ENCODE measurements around the gene APOBEC3B.
"Not testable (repeated sequence)": the region's sequence is repeated elsewhere in the genome, so short reads cannot be mapped to it uniquely, and the experiment has no call there.

The APOBEC3B gene

DNA sequence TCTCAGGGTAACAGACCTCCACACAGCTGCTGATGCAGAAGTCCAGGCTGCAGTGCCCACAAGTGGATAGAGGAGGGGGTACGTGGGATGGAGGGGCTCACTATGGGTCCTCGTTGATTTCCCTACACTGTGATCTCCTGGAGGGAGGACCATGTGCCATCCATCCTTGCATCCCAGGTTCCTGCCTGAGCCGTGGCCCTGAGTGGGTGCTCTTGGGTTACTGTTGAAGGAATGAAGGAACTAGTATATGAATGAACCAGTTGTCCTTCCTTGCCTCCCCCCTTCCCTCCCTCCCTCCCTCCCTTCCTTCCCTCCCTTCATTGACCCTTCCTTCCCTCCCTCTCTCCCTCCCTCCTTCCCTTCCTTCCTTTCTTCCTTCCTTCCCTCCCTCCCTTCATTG is 15.4 kb downstream of the APOBEC3B start:
- DNase-seq (ENCODE audit: low spot score) = no peak

DNA sequence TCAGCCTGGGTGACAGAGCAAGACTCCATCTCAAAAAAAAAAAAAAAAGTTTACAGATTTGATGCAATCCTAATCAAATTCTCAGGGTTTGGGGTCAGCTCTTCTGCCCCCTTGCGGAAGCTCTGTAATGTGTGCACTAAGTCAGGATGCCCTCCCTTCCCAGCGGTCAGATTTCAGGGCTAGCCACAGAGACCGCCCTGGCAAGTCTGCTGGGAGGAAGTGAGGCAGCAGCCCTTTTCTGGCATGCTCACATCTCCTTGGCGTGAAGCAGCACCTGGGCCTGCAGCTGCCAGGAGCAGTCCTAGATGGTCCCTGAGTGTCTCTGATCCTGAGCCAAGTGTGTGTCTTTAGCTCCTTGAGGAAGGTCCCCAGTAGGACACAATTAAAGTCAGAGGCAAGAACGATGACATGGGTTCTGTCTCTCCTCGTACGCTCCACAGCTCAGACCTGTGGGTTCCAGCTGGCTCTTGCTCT is 21.1 kb downstream of the APOBEC3B start:
- peak; percentile 72 for DNase-seq (ENCODE audit: low spot score)

DNA sequence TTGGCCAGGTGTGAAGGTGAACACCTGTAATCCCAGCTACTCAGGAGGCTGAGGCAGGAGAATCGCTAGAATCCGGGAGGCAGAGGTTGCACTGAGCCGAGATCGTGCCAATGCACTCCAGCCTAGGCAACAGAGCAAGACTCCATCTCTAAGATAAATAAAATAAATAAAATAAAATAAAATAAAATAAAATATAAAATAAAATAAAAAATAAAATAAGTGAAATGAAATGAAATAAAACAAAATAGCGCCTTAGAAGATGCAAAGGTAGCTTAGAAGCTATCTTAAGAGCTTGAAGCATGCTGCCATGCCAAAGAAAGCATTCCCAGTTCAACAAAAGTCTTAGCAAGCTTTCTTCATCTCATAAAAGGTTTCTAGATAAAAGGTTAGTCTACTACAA is 25.0 kb downstream of the APOBEC3B start:
- no peak for DNase-seq (ENCODE audit: low spot score)

DNA sequence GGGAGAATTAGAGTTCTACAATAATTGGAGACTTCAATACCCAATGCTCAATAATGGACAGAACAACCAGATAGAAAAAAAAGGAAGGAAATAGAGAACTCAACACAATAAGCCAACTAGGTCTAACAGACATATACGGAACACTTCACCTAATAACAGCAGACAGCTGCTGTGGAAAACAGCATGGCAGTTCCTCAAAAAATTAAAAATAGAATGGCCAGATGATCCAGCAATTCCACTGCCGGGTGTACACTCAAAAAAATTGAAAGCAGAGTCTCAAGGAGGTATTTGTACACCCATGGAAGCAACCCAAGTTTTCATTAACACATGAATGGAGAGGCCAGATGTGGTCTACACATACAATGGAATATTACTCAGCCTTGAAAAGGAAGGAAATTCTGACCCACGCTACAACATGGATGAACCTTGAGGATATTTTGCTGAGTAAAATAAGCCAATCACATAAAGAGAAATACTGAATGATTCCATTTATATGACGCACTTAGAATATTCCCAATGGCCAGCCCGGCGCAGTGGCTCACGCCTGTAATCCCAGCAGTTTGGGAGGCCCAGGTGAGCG is 26.2 kb downstream of the APOBEC3B start:
- DNase-seq (ENCODE audit: low spot score) = not testable (repeated sequence)

DNA sequence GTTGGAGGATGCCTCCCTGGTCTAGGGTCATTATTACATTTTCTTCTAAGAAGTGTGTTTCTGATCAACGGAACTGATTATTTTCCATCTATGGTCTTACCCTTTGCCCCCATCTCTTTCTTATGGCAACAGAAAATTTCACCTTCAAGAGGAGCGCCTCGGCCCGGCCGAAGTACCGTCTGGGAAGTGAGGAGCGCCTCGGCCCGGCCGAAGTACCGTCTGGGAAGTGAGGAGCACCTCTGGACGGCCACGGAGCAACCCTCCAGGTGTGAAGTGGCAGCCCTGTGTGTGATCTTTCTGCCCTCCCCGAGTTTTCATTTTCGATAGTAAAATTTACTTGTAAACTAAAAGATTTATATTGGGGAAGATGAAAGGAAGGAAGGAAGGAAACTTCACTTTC is 28.8 kb downstream of the APOBEC3B start:
- no peak for DNase-seq (ENCODE audit: low spot score)

DNA sequence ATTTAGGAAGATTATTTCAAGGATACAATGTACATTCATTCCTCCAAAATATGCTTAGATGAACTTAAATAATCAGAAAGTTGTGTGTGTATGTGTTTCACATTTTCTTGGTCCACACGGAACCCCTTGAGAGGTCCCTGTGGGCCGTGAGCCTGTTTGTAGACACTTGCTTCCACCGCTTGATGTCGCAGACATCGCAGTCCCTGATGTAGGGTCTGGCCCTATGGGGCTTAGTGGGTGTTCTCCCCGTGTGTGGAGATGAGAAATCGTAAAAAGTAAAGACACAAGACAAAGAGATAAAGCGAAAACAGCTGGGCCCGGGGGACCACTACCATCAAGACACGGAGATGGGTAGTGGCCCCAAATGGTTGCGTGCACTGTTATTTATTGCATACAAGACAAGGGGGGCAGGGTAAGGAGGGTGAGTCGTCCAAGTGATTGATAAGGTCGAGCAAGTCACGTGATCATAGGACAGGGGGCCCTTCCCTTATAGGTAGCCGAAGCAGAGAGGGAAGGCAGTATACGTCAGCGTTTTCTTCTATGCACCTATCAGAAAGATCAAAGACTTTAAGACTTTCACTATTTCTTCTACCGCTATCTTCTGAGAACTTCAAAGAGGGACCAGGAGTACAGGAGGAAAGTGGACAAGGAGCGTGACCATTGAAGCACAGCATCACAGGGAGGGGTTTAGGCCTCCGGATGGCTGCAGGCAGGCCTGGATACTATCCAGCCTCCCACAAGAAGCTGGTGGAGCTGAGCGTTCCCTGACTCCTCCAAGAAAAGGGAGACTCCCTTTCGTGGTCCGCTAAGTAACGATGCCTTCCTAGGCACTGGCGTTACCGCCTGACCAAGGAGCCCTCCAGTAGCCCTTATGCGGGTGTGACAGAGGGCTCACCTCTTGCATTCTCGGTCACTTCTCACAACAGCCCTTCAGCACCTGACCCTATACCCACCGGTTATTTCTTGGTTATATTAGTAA is 30.7 kb downstream of the APOBEC3B start:
- peak; percentile 19 for DNase-seq (ENCODE audit: low spot score)

DNA sequence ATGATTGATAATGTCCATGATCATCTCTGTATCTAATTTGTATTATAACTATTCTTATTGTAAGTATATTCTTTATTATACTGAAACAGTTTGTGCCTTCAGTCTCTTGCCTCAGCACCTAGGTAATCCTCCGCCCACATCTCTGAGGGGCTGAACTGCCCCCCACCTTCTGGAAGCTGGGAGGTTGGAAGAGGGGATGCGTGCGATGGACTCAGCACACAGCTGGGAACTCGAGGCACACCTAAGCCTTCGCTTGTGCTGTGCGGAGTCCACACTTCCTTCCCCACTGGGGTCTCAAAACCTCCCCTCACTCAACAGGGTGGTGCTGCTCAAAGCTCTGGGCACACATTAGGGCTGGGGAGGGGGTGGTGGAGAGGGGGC is 31.4 kb downstream of the APOBEC3B start:
- DNase-seq (ENCODE audit: low spot score) = peak; percentile 40

DNA sequence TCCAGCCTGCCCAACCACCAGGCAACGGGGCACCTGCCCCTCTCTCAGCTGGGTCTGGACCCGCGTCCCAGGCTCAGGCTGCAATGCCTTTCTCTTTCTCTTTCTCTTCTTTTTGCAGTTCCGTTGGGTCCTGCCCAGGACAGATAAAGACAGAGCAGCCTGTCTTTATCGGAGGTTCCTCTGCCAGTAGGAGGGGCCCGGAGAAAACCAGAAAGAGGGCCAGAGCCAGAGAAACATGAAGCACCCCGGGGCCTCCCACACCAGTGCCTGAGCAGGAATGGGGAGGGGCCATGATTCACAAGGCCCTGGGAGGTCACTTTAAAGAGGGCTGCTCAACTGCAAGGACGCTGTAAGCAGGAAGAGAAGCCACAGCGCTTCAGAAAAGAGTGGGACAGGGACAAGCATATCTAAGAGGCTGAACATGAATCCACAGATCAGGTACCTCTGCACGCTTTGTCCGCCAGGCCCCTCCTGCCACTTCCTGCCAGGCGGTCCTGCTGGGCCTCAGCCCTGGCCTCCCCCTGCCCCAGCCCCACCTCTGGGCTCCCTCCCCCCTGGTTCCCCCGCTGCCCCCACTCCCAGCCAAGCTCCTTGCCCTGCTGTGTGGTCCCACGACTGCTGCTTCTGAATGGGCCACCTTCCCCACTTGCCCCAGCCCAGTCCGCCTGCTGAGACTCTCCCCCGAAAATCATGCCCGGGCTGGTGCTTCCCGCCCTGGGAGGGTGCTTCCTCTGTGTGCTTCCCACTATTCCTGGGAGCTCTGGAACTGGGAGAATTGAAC is 32.0 kb downstream of the APOBEC3B start, which contains the start of gene APOBEC3C:
Gene APOBEC3C, plus strand, starts transcription at position 316 of the 781 bp plus-strand sequence. Its CDS starts 106 bp downstream, at position 422.
- DNase-seq (ENCODE audit: low spot score) = peak; percentile 95

DNA sequence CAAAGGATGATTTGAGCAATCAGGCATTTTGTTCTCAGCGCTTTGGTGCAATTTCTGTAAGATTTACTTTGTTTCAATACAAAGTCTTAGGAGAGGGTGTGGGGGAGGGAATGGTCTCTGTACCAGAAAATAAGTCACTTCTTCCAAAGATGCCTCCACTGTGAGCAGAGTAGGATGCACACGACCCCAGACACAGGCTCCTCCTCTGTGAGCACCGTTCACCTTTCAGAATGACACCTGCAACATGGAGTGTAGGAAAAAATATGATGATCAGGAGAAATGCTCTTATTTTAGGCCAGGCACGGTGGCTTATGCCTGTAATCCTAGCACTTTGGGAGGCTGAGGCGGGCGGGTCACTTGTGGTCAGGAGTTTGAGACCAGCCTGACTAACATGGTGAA is 32.6 kb downstream of the APOBEC3B start:
- not testable (repeated sequence) for DNase-seq (ENCODE audit: low spot score)

DNA sequence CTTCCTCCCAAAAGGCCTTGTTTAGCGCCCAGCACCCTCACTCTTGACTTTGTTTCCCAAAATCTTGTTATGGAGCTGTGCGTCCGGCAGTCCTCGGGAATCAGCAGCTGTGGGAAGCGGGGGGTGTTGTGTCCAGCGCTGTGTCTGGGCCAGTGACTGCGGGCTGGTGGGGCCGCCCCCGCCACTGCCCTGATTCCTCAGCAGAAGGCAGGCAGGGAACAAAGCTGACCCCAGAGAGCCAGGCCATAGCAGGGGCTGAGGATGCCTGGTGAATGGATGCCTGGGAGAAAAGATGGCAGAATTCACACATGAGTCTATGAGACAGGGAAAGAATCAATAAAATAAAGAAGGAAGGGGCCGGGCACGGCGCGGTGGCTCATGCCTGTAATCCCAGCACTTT is 34.4 kb downstream of the APOBEC3B start:
- no peak for DNase-seq (ENCODE audit: low spot score)

DNA sequence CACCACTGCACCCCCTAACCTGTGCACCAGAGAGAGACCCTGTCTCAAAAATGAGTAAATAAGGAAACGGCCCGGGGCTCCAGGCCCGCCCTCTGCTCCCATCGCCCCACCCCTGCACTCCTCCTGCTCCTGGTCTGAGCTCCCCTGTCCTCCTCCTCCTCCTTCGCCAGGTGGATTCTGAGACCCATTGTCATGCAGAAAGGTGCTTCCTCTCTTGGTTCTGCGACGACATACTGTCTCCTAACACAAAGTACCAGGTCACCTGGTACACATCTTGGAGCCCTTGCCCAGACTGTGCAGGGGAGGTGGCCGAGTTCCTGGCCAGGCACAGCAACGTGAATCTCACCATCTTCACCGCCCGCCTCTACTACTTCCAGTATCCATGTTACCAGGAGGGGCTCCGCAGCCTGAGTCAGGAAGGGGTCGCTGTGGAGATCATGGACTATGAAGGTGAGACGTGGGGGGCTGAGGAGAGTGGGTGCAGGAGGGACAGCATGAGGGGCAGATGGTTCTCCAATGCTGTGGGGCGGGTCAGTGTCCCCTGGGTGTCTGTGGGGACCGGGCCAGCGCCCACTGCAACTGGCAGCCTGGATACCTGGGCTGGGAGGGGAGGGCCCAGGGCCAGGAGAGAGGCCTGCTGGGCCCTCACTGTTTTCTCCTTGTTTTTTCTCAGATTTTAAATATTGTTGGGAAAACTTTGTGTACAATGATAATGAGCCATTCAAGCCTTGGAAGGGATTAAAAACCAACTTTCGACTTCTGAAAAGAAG is 35.6 kb downstream of the APOBEC3B start:
- no peak for DNase-seq (ENCODE audit: low spot score)

DNA sequence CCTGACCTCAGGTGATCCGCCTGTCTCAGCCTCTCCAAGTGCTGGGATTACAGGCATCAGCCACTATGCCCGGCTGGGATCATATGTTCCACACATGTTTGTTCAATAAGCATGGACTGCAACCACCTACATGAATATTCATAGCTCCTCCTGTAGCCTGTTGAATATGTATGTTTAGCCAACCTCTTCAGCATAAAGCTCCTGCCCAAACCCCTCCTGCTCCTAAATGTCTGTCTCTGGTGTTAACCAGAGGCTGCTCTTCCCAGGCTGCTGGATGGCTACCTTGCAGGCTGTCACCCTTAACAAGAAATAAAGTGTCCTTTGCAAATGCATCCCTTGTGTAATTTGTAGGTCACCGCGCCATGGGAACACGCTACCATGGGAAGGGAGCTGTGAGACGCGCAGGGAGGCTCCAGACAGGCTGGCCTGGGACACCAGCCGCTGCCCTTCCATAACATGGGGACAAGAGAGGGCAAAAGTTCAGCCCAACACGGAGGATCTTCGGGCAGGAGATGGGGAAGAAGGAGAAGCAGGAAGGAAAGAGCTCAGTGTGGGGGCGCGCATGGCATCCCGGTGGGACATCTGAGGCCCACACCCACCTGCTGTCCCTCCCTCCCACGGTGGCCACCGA is 38.0 kb downstream of the APOBEC3B start:
- peak; percentile 19 for DNase-seq (ENCODE audit: low spot score)

DNA sequence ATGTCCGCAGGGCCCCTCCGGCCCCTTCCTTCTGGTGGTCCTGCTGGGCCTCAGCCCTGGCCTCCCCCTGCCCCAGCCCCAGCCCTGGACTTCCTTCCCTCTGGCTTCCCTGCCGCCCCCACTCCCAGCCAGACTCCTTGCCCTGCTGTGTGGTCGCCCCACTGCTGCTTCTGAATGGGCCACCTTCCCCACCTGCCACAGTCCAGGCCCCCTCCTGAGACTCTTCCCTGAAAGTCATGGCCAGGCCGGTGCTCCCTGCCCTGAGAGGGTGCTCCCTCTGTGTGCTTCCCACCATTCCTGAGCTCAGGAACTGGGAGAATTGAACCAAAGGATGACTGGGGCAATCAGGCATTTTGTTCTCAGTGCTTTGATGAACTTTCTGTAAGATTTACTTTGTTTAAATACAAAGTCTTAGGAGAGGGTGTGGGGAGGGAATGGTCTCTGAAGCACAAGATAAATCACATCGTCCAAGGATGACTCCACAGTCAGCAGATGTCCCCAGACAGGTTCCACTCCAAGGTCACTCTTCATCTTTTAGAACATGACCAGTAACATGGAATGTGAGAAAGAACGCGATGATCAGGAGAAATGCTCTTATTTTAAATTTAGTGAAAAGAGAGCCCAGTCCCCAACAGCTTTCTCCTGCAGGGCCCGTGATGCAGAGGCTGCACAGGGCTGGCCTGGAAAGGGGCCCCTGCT is 39.6 kb downstream of the APOBEC3B start:
- no peak for DNase-seq (ENCODE audit: low spot score)

DNA sequence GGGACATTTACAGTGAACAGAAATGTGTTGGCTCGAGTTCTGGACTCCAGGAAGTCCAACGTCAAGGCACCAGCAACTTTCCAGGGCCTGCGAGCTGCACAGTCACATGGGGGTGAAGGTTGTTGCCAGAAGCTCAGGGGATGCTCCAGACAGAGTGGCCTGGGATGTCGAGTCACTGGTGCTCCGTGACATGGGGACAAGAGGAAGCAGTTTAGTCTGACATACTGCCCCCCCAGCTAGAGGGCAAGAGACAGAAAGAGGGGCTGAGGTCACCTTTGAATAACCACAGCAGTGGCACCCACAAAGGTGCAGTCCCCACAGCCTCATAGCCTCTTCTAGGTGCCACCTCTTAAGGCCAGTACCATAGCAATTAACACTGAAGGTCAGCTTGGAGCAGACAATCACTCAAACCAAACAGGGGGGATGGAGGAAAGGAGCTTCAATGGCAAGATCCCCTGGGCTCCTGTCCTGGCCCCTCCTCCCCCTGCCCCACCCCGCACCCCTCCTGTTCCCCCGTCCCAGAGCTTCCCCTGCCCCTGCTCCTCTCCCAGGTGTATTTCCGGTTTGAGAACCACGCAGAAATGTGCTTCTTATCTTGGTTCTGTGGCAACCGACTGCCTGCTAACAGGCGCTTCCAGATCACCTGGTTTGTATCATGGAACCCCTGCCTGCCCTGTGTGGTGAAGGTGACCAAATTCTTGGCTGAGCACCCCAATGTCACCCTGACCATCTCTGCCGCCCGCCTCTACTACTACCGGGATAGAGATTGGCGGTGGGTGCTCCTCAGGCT is 42.6 kb downstream of the APOBEC3B start:
- no peak for DNase-seq (ENCODE audit: low spot score)

DNA sequence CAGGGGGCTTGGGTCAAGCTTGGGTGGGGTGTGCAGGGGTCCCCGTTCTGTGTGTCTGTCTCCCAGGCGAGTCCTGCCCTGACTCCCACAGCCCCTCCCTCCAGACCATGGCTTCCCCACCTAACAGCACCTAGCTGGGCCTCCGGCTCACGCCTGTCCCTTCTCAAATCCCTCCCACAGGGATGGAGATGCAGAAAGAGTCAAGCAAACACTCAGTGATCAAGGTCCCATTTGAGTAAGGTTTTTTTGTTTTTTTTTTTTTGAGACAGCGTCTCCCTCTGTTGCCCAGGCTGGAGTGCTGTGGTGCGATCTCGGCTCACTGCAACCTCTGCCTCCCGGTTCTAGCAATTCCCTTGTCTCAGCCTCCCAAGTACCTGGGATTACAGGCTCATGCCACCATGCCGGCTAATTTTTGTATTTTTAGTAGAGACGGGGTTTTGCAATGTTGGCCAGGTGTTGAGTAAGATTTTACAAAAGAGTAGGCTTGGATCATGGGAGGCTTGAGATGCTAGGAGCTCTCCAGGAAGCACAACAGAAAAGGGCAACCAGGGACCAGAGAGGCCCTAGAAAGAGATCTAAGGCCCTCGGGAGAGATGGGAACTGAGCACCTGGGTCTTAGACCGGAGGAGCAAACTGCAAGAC is 44.5 kb downstream of the APOBEC3B start:
- no peak for DNase-seq (ENCODE audit: low spot score)

DNA sequence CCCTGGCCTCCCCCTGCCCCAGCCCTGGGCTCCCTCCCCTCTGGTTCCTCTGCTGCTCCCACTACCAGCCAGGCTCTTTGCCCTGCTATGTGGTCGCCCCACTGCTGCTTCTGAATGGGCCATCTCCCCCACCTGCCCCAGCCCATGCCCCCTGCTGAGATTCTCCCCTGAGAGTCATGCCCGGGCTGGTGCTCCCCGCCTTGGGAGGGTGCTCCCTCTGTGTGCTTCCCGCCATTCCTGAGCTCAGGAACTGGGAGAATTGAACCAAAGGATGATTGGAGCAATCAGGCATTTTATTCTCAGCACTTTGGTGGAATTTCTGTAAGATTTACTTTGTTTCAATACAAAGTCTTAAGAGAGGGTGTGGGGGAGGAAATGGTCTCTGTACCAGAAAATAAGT is 45.6 kb downstream of the APOBEC3B start:
- no peak for DNase-seq (ENCODE audit: low spot score)

DNA sequence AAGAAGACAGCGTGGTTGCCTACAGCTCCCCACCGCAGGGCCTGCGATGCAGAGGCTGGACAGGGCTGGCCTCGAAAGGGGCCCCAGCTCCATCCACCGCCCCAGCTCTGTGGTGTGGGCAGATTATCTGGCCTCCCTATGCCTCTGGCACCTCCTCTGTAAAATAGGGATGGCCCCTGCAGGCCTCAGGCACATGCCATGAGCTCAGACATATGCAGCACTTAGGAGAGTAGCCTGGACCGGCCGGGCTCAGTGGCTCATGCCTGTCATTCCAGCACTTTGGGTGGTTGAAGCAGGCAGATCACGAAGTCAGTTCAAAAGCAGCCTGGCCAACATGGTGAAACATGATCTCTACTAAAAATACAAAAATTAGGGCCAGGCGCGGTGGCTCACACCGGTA is 46.1 kb downstream of the APOBEC3B start:
- no peak for DNase-seq (ENCODE audit: low spot score)

DNA sequence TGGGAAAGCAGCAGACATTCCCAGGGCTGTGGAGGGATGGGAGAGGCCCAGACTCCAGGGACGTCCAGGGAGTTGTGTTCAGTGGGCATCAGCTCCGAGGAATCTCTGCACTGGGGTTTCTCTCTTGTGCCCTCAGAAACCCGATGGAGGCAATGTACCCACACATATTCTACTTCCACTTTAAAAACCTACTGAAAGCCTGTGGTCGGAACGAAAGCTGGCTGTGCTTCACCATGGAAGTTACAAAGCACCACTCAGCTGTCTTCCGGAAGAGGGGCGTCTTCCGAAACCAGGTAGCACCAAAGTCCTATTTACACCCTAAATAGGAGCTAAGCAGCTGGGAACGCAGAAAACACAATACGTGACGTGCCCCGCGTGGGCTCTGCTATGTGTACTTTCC is 47.1 kb downstream of the APOBEC3B start:
- DNase-seq (ENCODE audit: low spot score) = no peak

DNA sequence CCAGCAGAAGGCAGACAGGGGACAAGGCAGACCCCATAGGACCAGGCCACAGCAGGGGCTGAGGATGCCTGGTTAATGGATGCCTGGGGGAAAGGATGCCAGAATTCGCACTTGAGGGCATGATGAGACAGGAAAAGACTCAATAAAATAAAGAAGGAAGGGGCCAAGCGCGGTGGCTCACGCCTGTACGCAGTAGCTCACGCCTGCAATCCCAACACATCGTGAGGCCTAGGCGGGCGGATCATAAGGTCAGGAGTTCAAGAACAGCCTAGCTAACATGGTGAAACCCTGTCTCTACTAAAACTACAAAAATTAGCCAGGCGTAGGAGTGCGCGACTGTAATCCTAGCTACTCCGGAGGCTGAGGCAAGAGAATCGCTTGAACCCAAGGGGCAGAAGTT is 48.6 kb downstream of the APOBEC3B start:
- no peak for DNase-seq (ENCODE audit: low spot score)

All from hematopoietic multipotent progenitor cell treated with erythropoietin and hydrocortisone succinate and interleukin-3 and kit ligand, for 15 days (in vitro differentiated cells).